Measurements from ENCODE around the gene KCNQ1. TPM values are rescaled to one million over a fixed set of nuclear protein-coding genes. Genes with fewer than 3 reads are reported as not detected.

Gene KCNQ1
- polyA plus RNA-seq, 1 experiment, result not detected

DNA sequence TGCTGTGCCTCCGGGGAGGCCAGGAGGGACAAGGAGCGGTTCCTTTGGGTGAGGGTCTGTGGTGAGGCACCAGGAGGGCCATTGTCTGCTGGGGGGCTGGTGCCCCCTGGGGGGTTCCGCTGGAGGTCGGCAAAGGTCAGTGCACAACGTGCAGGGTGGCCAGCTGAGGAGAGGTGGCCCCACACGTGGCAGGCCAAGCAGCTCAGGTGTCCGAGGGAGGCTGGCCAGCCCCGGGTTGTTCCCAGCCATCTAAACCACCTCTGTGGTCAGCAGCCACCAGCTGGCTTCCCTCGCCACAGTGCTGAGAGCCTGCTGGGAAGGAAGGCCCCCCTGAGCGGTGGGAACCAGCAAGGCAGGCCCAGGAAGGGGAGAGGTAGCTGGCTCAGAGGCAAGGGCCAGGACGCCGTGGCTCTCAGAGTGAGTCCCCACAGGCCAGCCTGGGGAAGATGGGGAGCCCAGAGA lies 40.0 kb upstream of the KCNQ1 start:
- ChIA-PET CTCF (interaction anchor here (0.6 to 1.6 kb wide), 2 partner anchors 14 to 127 kb away, joined by 3 to 4 read pairs; no protein-coding TSS in a partner anchor), POLR2A (interaction anchor here (1.2 to 2.2 kb wide), 2 partner anchors 14 to 27 kb away, joined by 4 to 10 read pairs; partner anchors contain the start of gene CD81)
- no peak for DNase-seq (ENCODE audit: low read depth, low spot score)
- Histone ChIP-seq H3K27ac (ENCODE audit: low read depth, low read length) (no peak overlapping the region), H3K27me3 (ENCODE audit: control insufficient read depth, insufficient read depth, low read length) (peaks cover 11% of the 10 kb centered on the region), H3K9me3 (ENCODE audit: control insufficient read depth, insufficient read depth, low read length) (peaks cover 3% of the 10 kb centered on the region; the same call in 1 of the 2 replicates), H3K4me3 (ENCODE audit: low read depth, low read length) (no peak overlapping the region)
- TF ChIP-seq, protein P1, sequence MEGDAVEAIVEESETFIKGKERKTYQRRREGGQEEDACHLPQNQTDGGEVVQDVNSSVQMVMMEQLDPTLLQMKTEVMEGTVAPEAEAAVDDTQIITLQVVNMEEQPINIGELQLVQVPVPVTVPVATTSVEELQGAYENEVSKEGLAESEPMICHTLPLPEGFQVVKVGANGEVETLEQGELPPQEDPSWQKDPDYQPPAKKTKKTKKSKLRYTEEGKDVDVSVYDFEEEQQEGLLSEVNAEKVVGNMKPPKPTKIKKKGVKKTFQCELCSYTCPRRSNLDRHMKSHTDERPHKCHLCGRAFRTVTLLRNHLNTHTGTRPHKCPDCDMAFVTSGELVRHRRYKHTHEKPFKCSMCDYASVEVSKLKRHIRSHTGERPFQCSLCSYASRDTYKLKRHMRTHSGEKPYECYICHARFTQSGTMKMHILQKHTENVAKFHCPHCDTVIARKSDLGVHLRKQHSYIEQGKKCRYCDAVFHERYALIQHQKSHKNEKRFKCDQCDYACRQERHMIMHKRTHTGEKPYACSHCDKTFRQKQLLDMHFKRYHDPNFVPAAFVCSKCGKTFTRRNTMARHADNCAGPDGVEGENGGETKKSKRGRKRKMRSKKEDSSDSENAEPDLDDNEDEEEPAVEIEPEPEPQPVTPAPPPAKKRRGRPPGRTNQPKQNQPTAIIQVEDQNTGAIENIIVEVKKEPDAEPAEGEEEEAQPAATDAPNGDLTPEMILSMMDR (IDR thresholded peaks at IDR 0.05; ENCODE audit: low read depth, low read length), result no peak

DNA sequence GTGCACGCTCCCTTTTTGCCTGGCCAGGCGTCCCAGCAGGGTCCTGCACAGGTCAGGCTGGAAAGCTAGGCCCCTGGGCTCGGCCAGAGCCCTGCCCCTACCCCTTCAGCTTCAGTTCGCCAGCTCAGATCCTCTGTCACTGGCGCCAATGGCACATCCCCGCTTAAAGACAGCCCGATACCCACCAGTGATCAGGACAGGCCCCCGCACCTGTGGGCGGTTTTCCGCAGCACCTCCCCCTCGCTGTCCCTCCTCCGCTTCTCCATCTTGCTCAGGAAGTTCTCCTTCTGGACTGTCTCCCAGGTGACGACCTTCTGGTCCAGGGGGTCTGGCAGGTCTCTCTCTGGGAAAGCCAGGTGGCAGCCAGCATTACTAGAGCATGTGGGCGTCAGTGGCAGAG lies 38.4 kb upstream of the KCNQ1 start:
- POLR2A ChIA-PET, result interaction anchor here (0.9 kb wide), 1 partner anchor 16 kb away, joined by 5 read pairs; no protein-coding TSS in a partner anchor

DNA sequence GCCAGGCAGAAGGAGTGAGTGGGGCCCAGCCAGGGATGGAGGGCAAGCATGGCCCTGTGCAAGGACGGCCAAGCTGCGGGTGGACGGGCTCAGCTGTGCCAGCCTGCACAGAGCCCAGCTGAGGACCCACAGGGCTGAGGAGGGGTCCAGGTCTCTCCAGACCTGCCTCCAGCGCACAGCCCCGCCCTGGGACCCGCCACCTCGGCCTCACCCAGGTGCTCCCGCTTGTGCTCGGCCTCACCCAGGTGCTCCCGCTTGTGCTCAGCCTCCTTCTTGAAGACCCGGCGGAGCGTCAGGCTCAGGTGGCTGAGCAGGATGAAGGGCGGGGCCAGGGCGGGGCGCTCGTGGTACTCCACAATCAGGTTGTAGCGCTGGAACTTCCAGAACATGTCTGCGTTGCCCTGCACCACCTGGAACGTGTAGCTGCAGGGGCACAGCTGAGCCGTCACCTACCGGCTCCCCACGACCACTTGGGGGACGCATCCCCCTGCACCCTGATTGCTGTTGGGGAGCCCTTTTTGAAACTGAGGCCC lies 37.9 kb upstream of the KCNQ1 start:
- TF ChIP-seq, protein P1 (IDR thresholded peaks at IDR 0.05; ENCODE audit: low read depth, low read length), result no peak
- H3K27ac ChIP-seq (ENCODE audit: low read depth, low read length), result no peak overlapping the region
- H3K4me3 ChIP-seq (ENCODE audit: low read depth, low read length), result no peak overlapping the region
- CTCF ChIA-PET, result no interaction called here
- DNase-seq (ENCODE audit: low read depth, low spot score), result no peak
- H3K9me3 ChIP-seq (ENCODE audit: control insufficient read depth, insufficient read depth, low read length), result no peaks in the 10 kb centered on the region; the same call in 1 of the 2 replicates
- POLR2A ChIA-PET, result no interaction called here
- peaks cover 13% of the 10 kb centered on the region for H3K27me3 ChIP-seq (ENCODE audit: control insufficient read depth, insufficient read depth, low read length)

More for the DNA sequence above, 38.4 kb upstream of the KCNQ1 start:
- Histone ChIP-seq H3K4me3 (ENCODE audit: low read depth, low read length) (no peak overlapping the region), H3K9me3 (ENCODE audit: control insufficient read depth, insufficient read depth, low read length) (no peaks in the 10 kb centered on the region; the same call in 1 of the 2 replicates), H3K27ac (ENCODE audit: low read depth, low read length) (no peak overlapping the region), H3K27me3 (ENCODE audit: control insufficient read depth, insufficient read depth, low read length) (peaks cover 13% of the 10 kb centered on the region)
- no peak for DNase-seq (ENCODE audit: low read depth, low spot score)
- CTCF ChIA-PET, result interaction anchor here (0.6 kb wide), 1 partner anchor 16 kb away, joined by 4 read pairs; no protein-coding TSS in a partner anchor
- TF ChIP-seq, protein P1 (IDR thresholded peaks at IDR 0.05; ENCODE audit: low read depth, low read length), result no peak

DNA sequence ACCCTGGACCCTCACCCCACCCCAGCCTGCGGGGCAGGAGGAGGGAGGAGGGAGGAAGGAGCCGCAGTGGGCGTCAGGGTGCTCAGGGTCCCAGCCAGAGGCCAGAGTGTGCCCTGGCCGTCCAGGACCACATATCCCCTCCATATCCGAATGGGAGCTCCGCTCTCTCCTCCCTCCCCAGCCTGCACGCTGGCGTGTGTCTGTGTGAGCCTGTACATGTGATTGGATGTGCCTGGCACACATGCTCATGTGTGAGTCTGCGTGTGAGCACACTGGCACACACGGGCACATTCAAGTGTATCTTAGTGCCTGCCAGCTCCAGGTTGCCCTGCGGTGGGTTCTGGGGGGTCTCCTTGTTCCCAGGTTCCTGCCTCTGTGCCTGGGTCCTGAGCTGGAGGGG lies 36.1 kb upstream of the KCNQ1 start:
- Histone ChIP-seq H3K27me3 (ENCODE audit: control insufficient read depth, insufficient read depth, low read length) (peaks cover 13% of the 10 kb centered on the region), H3K27ac (ENCODE audit: low read depth, low read length) (no peak overlapping the region), H3K9me3 (ENCODE audit: control insufficient read depth, insufficient read depth, low read length) (no peaks in the 10 kb centered on the region; the same call in 1 of the 2 replicates), H3K4me3 (ENCODE audit: low read depth, low read length) (no peak overlapping the region)
- ChIA-PET POLR2A (interaction anchor here (0.7 to 1.3 kb wide), 2 partner anchors 18 to 32 kb away, joined by 4 to 6 read pairs; partner anchors contain the start of gene CD81), CTCF (interaction anchor here (0.9 to 2.7 kb wide), 3 partner anchors 8 to 123 kb away, joined by 3 to 20 read pairs (median 7); partner anchors contain the start of gene TSSC4)
- TF ChIP-seq, protein P1 (IDR thresholded peaks at IDR 0.05; ENCODE audit: low read depth, low read length), result no peak
- DNase-seq (ENCODE audit: low read depth, low spot score), result no peak

DNA sequence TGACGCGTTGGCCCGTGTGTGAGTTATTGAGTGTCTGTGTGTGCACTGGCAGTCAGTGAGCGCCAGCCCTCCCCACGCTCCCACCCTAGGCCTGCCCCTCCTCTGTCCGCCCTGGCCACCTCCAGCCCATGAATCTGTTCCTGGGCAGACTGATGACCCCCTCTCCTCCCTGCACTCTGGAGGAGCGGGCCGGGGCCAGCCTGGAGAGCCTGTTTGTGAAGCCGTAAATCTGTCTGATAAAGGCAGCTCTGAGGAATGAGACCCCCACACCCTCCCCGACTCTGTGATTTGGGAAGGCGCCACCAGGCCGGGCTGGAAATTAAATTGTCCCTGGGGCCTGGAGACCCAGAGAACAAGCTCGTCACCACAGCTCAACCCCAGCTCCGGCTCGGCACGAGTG lies 35.7 kb upstream of the KCNQ1 start:
- no peak for DNase-seq (ENCODE audit: low read depth, low spot score)
- POLR2A ChIA-PET, result interaction anchor here (0.7 to 1.3 kb wide), 2 partner anchors 19 to 32 kb away, joined by 4 to 6 read pairs; partner anchors contain the start of gene CD81
- Histone ChIP-seq H3K4me3 (ENCODE audit: low read depth, low read length) (no peak overlapping the region), H3K9me3 (ENCODE audit: control insufficient read depth, insufficient read depth, low read length) (no peaks in the 10 kb centered on the region; the same call in 1 of the 2 replicates), H3K27me3 (ENCODE audit: control insufficient read depth, insufficient read depth, low read length) (peaks cover 13% of the 10 kb centered on the region), H3K27ac (ENCODE audit: low read depth, low read length) (no peak overlapping the region)
- CTCF ChIA-PET, result interaction anchor here (1.7 to 2.7 kb wide), 2 partner anchors 8 to 11 kb away, joined by 7 to 20 read pairs; partner anchors contain the start of gene TSSC4
- TF ChIP-seq, protein P1 (IDR thresholded peaks at IDR 0.05; ENCODE audit: low read depth, low read length), result no peak

All from AG04450 (cell line).